Gastrocnemius medialis (tissue), 4 donors: ENCODE results near the gene RDH11. TPM values are rescaled to one million over a fixed set of nuclear protein-coding genes. Genes with fewer than 3 reads are reported as not detected.
"Not testable (repeated sequence)": the region's sequence is repeated elsewhere in the genome, so short reads cannot be mapped to it uniquely, and the experiment has no call there.

Experiments used
- ATAC-seq, 2 donors: fragments of 150-250 bp; one replicate each; pipeline ENCODE4 v1.9.1; 2016
- DNase-seq, 2 donors: peaks; one replicate each; pipeline ENCODE4 v3.0.0-alpha.2; 2019
- H3K27ac ChIP-seq, 4 donors: fragments of 200-600 bp; sonication (generic); 1 replicate in 1 of 4; 2 replicates in 3 of 4; pipeline ENCODE4 v1.5.1; 2016 to 2018; ENCODE audit warnings: mild to moderate bottlenecking in 2 of 4, moderate library complexity in 1 of 4
- H3K27me3 ChIP-seq, 3 donors: fragments of 200-600 bp; sonication (generic) in 2 of 3; 1 replicate in 1 of 3; 2 replicates in 2 of 3; pipeline versions ENCODE4 v1.5.1 to v1.6.0; 2016 to 2019; ENCODE audit warnings: mild to moderate bottlenecking in 1 of 3, moderate library complexity in 1 of 3
- H3K36me3 ChIP-seq, 2 donors: fragments of 200-600 bp; sonication (generic) in 1 of 2; one replicate each; pipeline ENCODE4 v1.5.1; 2017 to 2018
- H3K4me1 ChIP-seq, 2 donors: fragments of 200-600 bp; sonication (generic) in 1 of 2; one replicate each; pipeline ENCODE4 v1.5.1; 2016 to 2017; ENCODE audit warnings: mild to moderate bottlenecking in 2 of 2
- H3K4me3 ChIP-seq, 4 donors: fragments of 200-600 bp; sonication (generic) in 3 of 4; 1 replicate in 1 of 4; 2 replicates in 3 of 4; pipeline ENCODE4 v1.5.1; 2016 to 2019; ENCODE audit warnings: mild to moderate bottlenecking in 2 of 4
- H3K9me3 ChIP-seq, 3 donors: fragments of 200-600 bp; sonication (generic) in 2 of 3; 1 replicate in 1 of 3; 2 replicates in 2 of 3; pipeline ENCODE4 v1.5.1; 2016 to 2019
- POLR2A ChIP-seq, 2 donors: fragments of 450-650 bp; IDR thresholded peaks; one replicate each; pipeline ENCODE4 v1.6.1; 2017; ENCODE audit warnings: antibody characterized with exemption in 2 of 2, mild to moderate bottlenecking in 2 of 2, moderate library complexity in 2 of 2
- in situ Hi-C, 4 donors: fragments of 200-750 bp; cut with MboI; loops; one replicate each; pipeline versions ENCODE4 v1.15.0 to v1.8.0; 2017; ENCODE audit warnings: low sequenced_read_pairs in 4 of 4
- intact Hi-C: fragments of 100-400 bp; cut with DNase I; formaldehyde crosslinking; loops from one replicate; pipeline ENCODE4 v1.15.1; 2023; ENCODE audit warnings: low total_unique reads
- total RNA-seq, 4 donors: library from RNA; depleted of rRNA; stranded (reverse); fragments of >200 nt; gene quantifications; one replicate each; pipeline versions ENCODE4 v1.1.0 to v1.2.3, GENCODE V29; 2016
- TF ChIP-seq, protein P1 (sequence below), 5 experiments: fragments of 450-650 bp in 3 of 5; fragments of 200-600 bp in 2 of 5; sonication (generic) in 2 of 5; IDR thresholded peaks in 4 of 5; conservative IDR thresholded peaks in 1 of 5; 1 replicate in 4 of 5; 2 replicates in 1 of 5; pipeline ENCODE4 v1.5.1; 2016 to 2019; ENCODE audit warnings: antibody characterized with exemption in 5 of 5, mild to moderate bottlenecking in 3 of 5, moderate library complexity in 3 of 5

The RDH11 gene
- total RNA-seq, 4 donors from 2014 or later: 6.6 to 8.3 (median 7.5) TPM

- H3K4me1 ChIP-seq: peaks cover 5 to 8% of the 10 kb centered on the region in 2 donors
- TF ChIP-seq, protein P1, sequence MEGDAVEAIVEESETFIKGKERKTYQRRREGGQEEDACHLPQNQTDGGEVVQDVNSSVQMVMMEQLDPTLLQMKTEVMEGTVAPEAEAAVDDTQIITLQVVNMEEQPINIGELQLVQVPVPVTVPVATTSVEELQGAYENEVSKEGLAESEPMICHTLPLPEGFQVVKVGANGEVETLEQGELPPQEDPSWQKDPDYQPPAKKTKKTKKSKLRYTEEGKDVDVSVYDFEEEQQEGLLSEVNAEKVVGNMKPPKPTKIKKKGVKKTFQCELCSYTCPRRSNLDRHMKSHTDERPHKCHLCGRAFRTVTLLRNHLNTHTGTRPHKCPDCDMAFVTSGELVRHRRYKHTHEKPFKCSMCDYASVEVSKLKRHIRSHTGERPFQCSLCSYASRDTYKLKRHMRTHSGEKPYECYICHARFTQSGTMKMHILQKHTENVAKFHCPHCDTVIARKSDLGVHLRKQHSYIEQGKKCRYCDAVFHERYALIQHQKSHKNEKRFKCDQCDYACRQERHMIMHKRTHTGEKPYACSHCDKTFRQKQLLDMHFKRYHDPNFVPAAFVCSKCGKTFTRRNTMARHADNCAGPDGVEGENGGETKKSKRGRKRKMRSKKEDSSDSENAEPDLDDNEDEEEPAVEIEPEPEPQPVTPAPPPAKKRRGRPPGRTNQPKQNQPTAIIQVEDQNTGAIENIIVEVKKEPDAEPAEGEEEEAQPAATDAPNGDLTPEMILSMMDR (IDR thresholded peaks at IDR 0.05 in 4 of 5, conservative IDR thresholded peaks at IDR 0.05 in 1 of 5): no peak
- no peak for TF ChIP-seq POLR2A (IDR thresholded peaks at IDR 0.05)
- H3K36me3 ChIP-seq: no peaks in the 10 kb centered on the region
- H3K9me3 ChIP-seq: no peaks in the 10 kb centered on the region
- ATAC-seq: no peak
- H3K27me3 ChIP-seq: no peaks in the 10 kb centered on the region
- no peak overlapping the region for H3K27ac ChIP-seq
- DNase-seq: no peak
- no peak overlapping the region for H3K4me3 ChIP-seq
- intact Hi-C loops (no loop called here), in situ Hi-C loops (loop anchor here in 2 of 4 donors (25.0 kb wide), 1 partner anchor 283 kb away; no protein-coding TSS in a partner anchor)
Measured at GRCh38 chr14:67719866-67720265, 24.3 kb upstream of the RDH11 start.

GRCh38 chr14:67719385-67719784 lies 23.8 kb upstream of the RDH11 start:
- H3K36me3 ChIP-seq, H3K9me3 ChIP-seq, ATAC-seq, H3K4me3 ChIP-seq, H3K27ac ChIP-seq, intact Hi-C loops, H3K4me1 ChIP-seq, DNase-seq, H3K27me3 ChIP-seq: not testable (repeated sequence)
- in situ Hi-C loops: loop anchor here in 2 of 4 donors (25.0 kb wide), 1 partner anchor 282 kb away; no protein-coding TSS in a partner anchor

- H3K36me3 ChIP-seq: no peaks in the 10 kb centered on the region
- TF ChIP-seq POLR2A (IDR thresholded peaks at IDR 0.05): no peak
- TF ChIP-seq, protein P1 (IDR thresholded peaks at IDR 0.05 in 4 of 5, conservative IDR thresholded peaks at IDR 0.05 in 1 of 5): no peak
- in situ Hi-C loops (loop anchor here in 2 of 4 donors (25.0 kb wide), 1 partner anchor 281 kb away; no protein-coding TSS in a partner anchor), intact Hi-C loops (no loop called here)
- H3K9me3 ChIP-seq: no peaks in the 10 kb centered on the region
- no peak overlapping the region for H3K4me3 ChIP-seq
- peaks cover 5 to 8% of the 10 kb centered on the region in 2 donors for H3K4me1 ChIP-seq
- no peaks in the 10 kb centered on the region for H3K27me3 ChIP-seq
- DNase-seq (no peak), ATAC-seq (no peak)
- H3K27ac ChIP-seq: no peak overlapping the region
Measured at GRCh38 chr14:67718265-67718664, 22.7 kb upstream of the RDH11 start.

GRCh38 chr14:67717048-67717447 lies 21.5 kb upstream of the RDH11 start:
- no peak for TF ChIP-seq POLR2A (IDR thresholded peaks at IDR 0.05)
- ATAC-seq: no peak
- Histone ChIP-seq H3K4me3 (no peak overlapping the region), H3K36me3 (no peaks in the 10 kb centered on the region), H3K9me3 (no peaks in the 10 kb centered on the region), H3K4me1 (peaks cover 2% of the 10 kb centered on the region in 2 donors), H3K27ac (no peak overlapping the region), H3K27me3 (no peaks in the 10 kb centered on the region)
- in situ Hi-C loops (loop anchor here in 2 of 4 donors (25.0 kb wide), 1 partner anchor 280 kb away; no protein-coding TSS in a partner anchor), intact Hi-C loops (no loop called here)
- DNase-seq: no peak

DNA sequence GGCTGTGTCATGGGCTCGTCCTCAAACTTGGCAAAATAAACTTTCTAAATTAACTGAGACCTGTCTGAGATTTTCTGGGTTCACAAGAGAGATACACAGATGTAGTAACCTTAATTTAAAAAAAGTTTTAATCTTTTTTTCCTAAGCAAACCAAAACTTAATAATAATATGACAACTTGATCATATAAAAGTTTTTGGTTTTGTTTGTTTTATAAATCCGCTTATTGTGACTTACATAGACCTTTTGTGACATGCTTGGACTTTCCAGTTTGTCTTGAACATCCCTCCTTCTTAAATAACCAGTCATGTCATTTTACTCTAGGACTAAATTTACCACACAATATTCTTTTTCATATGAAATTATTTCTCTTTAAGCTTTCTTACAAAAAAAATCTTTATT lies 14.6 kb upstream of the RDH11 start:
- Histone ChIP-seq H3K27ac (no peak overlapping the region), H3K27me3 (no peaks in the 10 kb centered on the region), H3K4me3 (no peak overlapping the region), H3K9me3 (no peaks in the 10 kb centered on the region), H3K36me3 (no peaks in the 10 kb centered on the region), H3K4me1 (no peaks in the 10 kb centered on the region)
- TF ChIP-seq, protein P1 (IDR thresholded peaks at IDR 0.05 in 4 of 5, conservative IDR thresholded peaks at IDR 0.05 in 1 of 5): no peak
- TF ChIP-seq POLR2A (IDR thresholded peaks at IDR 0.05): no peak
- DNase-seq (no peak), ATAC-seq (no peak)
- in situ Hi-C loops (loop anchor here in 2 of 4 donors (25.0 kb wide), 1 partner anchor 273 kb away; no protein-coding TSS in a partner anchor), intact Hi-C loops (no loop called here)

DNA sequence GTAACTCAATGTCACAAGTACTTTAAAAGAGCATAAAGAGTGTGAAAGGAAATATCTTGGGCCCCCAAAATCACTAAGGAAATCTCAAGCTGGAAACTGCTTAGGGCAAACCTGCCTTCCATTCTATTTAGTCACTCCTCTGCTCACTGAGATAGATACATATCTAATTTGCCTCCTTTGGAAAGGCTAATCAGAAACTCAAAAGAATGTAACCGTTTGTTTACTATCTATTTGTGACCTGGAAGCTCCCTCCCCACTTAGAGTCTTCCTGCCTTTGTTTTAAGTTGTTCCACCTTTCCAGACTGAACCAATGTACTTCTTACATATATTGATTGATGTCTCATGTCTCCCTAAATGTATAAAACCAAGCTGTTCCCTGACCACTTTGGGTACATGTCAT lies 14.2 kb upstream of the RDH11 start:
- H3K27ac ChIP-seq, H3K36me3 ChIP-seq, H3K9me3 ChIP-seq, H3K27me3 ChIP-seq, DNase-seq, ATAC-seq, H3K4me3 ChIP-seq, intact Hi-C loops, H3K4me1 ChIP-seq: not testable (repeated sequence)
- in situ Hi-C loops: loop anchor here (10.0 to 25.0 kb wide), 5 partner anchors 95 to 285 kb away; partner anchors contain the start of gene ARG2 (in 1 of the 4)

- intact Hi-C loops: not testable (repeated sequence)
Measured at GRCh38 chr14:67709346-67709745, 13.8 kb upstream of the RDH11 start.

More at GRCh38 chr14:67709346-67709745, 13.8 kb upstream of the RDH11 start:
- in situ Hi-C loops: loop anchor here (10.0 to 25.0 kb wide), 5 partner anchors 95 to 285 kb away; partner anchors contain the start of gene ARG2 (in 1 of the 4)
- H3K27me3 ChIP-seq, DNase-seq, ATAC-seq, H3K36me3 ChIP-seq, H3K4me3 ChIP-seq, H3K9me3 ChIP-seq, H3K27ac ChIP-seq, H3K4me1 ChIP-seq: not testable (repeated sequence)
